MM.1S (cell line): ENCODE measurements around the gene OR8B12.
"Not testable (repeated sequence)": the region's sequence is repeated elsewhere in the genome, so short reads cannot be mapped to it uniquely, and the experiment has no call there.

Experiments
- DNase-seq: peaks from one replicate; pipeline ENCODE4 v3.0.0-alpha.2; 2015
- H2AFZ ChIP-seq: fragments of 300-600 bp; sonication (generic); 2 replicates; pipeline ENCODE4 v1.6.0; 2016; ENCODE audit warnings: antibody characterized with exemption, low read length
- H3F3A ChIP-seq: fragments of 300-600 bp; sonication (generic); 2 replicates; pipeline ENCODE4 v1.6.1; 2016; ENCODE audit warnings: mild to moderate bottlenecking, antibody characterized with exemption, low read length, moderate library complexity, mixed read lengths; ENCODE audit not compliant: insufficient read depth
- H3K27ac ChIP-seq: fragments of 300-600 bp; sonication (generic); 2 replicates; pipeline ENCODE4 v1.5.1; 2016; ENCODE audit warnings: mild to moderate bottlenecking, low read length
- H3K27me3 ChIP-seq: fragments of 300-600 bp; sonication (generic); replicated peaks from 2 replicates; pipeline ENCODE4 v1.6.0; 2016; ENCODE audit warnings: low read length; ENCODE audit not compliant: insufficient read depth
- H3K36me3 ChIP-seq: fragments of 300-600 bp; sonication (generic); replicated peaks from 2 replicates; pipeline ENCODE4 v1.6.1; 2016; ENCODE audit warnings: mild to moderate bottlenecking, low read length, mixed read lengths; ENCODE audit not compliant: insufficient read depth
- H3K4me1 ChIP-seq: fragments of 300-600 bp; sonication (generic); 2 replicates; pipeline ENCODE4 v1.6.1; 2016; ENCODE audit warnings: low read length, mixed read lengths
- H3K4me2 ChIP-seq: fragments of 300-600 bp; sonication (generic); 2 replicates; pipeline ENCODE4 v1.6.0; 2016; ENCODE audit warnings: low read depth, low read length
- H3K4me3 ChIP-seq: fragments of 300-600 bp; sonication (generic); 2 replicates; pipeline ENCODE4 v1.5.1; 2016; ENCODE audit warnings: low read length, mixed read lengths
- H3K79me2 ChIP-seq: fragments of 300-600 bp; sonication (generic); 2 replicates; pipeline ENCODE4 v1.6.1; 2016; ENCODE audit warnings: mixed run types, low read length, mixed read lengths
- H3K9ac ChIP-seq: fragments of 300-600 bp; sonication (generic); 2 replicates; pipeline ENCODE4 v1.6.1; 2016; ENCODE audit warnings: low read length, mixed read lengths
- H3K9me2 ChIP-seq: fragments of 300-600 bp; sonication (generic); replicated peaks from 2 replicates; pipeline ENCODE4 v1.6.1; 2016; ENCODE audit warnings: mild to moderate bottlenecking, low read length, mixed read lengths; ENCODE audit not compliant: insufficient read depth
- H3K9me3 ChIP-seq: fragments of 300-600 bp; sonication (generic); replicated peaks from 2 replicates; pipeline ENCODE4 v1.6.1; 2016; ENCODE audit warnings: mild to moderate bottlenecking, low read length, mixed read lengths; ENCODE audit not compliant: insufficient read depth
- H4K20me1 ChIP-seq: fragments of 300-600 bp; sonication (generic); 2 replicates; pipeline ENCODE4 v1.6.1; 2016; ENCODE audit warnings: mild to moderate bottlenecking, low read length, moderate library complexity, mixed read lengths; ENCODE audit not compliant: insufficient read depth
- CTCF ChIP-seq: fragments of 300-600 bp; sonication (generic); IDR thresholded peaks from 2 replicates; pipeline ENCODE4 v1.5.1; 2016; ENCODE audit warnings: antibody characterized with exemption, low read length, mixed read lengths
- EZH2 ChIP-seq: fragments of 300-600 bp; sonication (generic); optimal IDR thresholded peaks from 2 replicates; pipeline ENCODE3; 2017; ENCODE audit warnings: low read depth, mild to moderate bottlenecking, antibody characterized with exemption, low read length, mixed read lengths
- EZH2phosphoT487 ChIP-seq: fragments of 300-600 bp; sonication (generic); IDR thresholded peaks from 2 replicates; pipeline ENCODE4 v1.6.1; 2018; ENCODE audit warnings: antibody characterized with exemption, low read length

OR8B12 gene

DNA sequence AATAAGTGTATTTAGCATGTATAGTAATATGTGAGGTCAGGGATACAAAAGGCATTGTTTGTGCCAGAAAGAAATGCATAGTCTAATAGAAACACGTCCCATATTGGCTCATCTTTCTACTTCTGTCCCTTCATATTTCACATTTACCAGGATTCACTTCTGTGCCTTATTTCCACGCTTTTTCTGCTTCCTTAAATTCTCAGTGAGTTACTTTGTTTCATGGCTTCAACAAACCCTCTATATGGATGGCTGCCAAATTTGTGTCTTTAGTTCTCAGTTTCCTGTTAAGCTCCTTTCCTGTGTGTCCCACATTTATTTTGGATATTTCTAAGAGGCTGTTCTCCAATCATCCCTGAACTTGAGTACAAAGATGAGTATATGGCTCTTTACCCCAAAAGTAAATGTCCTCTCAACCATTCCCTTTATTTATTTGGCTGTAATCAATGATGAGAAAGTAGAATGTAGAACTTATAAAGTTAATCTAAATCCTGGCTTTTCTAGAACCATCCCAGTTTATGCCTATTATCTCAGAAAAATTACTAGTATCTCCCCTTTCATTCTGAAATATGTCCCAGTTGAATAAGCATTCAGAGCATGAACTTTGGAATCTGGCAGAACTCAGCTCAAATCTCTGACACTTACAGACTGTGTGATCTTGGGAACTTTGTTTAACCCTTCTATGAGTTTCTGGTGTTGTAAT is 23.5 kb downstream of the OR8B12 start:
- Histone ChIP-seq H3K4me1 (no peaks in the 10 kb centered on the region), H3F3A (no peaks in the 10 kb centered on the region), H3K27ac (no peak overlapping the region), H3K36me3 (no peaks in the 10 kb centered on the region), H3K9ac (no peak overlapping the region), H4K20me1 (no peaks in the 10 kb centered on the region), H3K9me3 (no peaks in the 10 kb centered on the region), H3K79me2 (no peaks in the 10 kb centered on the region), H3K4me3 (no peak overlapping the region), H3K4me2 (no peak overlapping the region), H2AFZ (no peak overlapping the region), H3K9me2 (no peaks in the 10 kb centered on the region), H3K27me3 (no peaks in the 10 kb centered on the region)
- no peak for DNase-seq
- no peak for TF ChIP-seq EZH2phosphoT487
- no peak for TF ChIP-seq EZH2
- TF ChIP-seq CTCF: no peak

DNA sequence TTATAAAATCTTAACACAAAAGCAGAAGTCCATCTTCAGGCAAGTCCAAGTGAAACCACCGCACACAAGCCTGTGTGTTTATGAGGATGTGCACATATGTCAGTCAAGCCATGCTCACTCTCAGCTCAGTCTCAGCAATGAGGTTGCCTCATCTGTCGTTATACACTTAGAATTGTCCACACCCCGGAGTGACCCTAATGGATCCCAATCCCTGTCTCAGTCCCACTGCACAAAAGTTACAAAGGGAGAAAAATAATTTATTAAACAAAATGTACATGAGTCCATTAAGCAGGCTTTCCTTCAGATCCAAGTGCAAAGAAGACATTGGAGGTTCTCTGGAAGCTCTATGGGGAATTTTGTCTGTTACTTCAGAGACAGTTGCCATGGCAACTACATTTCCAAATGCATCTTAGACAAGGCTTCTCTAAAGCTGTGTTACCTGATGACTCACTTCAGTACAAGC is 24.4 kb downstream of the OR8B12 start:
- H3K27me3 ChIP-seq: no peaks in the 10 kb centered on the region
- no peak for DNase-seq
- H2AFZ ChIP-seq: no peak overlapping the region
- no peaks in the 10 kb centered on the region for H4K20me1 ChIP-seq
- no peak for TF ChIP-seq EZH2
- TF ChIP-seq EZH2phosphoT487: no peak
- no peak for TF ChIP-seq CTCF
- H3F3A ChIP-seq: no peaks in the 10 kb centered on the region
- H3K9ac ChIP-seq: no peak overlapping the region
- no peaks in the 10 kb centered on the region for H3K79me2 ChIP-seq
- no peaks in the 10 kb centered on the region for H3K9me3 ChIP-seq
- no peak overlapping the region for H3K27ac ChIP-seq
- H3K4me2 ChIP-seq: no peak overlapping the region
- H3K4me3 ChIP-seq: no peak overlapping the region
- H3K9me2 ChIP-seq: no peaks in the 10 kb centered on the region
- no peaks in the 10 kb centered on the region for H3K4me1 ChIP-seq
- no peaks in the 10 kb centered on the region for H3K36me3 ChIP-seq

DNA sequence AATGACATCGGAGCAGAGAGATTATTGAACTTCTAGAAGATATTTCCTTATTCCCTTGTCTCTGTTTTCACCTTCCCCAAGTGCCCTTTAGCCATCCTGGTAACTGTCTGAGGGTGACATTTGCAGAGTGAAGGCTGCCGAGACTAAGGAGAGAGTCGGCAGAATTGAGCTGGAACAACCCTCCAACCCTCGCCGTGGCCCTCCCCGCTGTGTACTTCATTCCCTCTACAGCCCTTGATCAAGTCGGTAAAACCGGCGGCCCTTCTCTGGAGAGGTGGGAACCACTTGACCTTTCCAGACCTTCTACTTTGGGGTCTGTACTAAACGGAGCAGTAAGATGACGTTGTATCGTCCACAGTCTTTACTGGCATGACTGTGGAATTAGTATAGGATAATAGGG is 26.1 kb downstream of the OR8B12 start:
- no peaks in the 10 kb centered on the region for H3K4me1 ChIP-seq

GRCh38 chr11:124514675-124515074 is 28.8 kb downstream of the OR8B12 start:
- not testable (repeated sequence) for H2AFZ ChIP-seq, H3K9me3 ChIP-seq, H3K9ac ChIP-seq

More for the DNA sequence above, 26.1 kb downstream of the OR8B12 start:
- Histone ChIP-seq H3K9ac (no peak overlapping the region), H3K9me2 (no peaks in the 10 kb centered on the region), H3F3A (no peaks in the 10 kb centered on the region), H3K36me3 (no peaks in the 10 kb centered on the region), H3K9me3 (no peaks in the 10 kb centered on the region), H3K4me2 (no peak overlapping the region), H3K4me3 (no peak overlapping the region), H3K27ac (no peak overlapping the region), H3K79me2 (no peaks in the 10 kb centered on the region), H4K20me1 (no peaks in the 10 kb centered on the region), H3K27me3 (no peaks in the 10 kb centered on the region), H2AFZ (no peak overlapping the region)
- TF ChIP-seq EZH2phosphoT487 (no peak), CTCF (no peak), EZH2 (no peak)
- DNase-seq: no peak

More at GRCh38 chr11:124514675-124515074, 28.8 kb downstream of the OR8B12 start:
- not testable (repeated sequence) for H3K79me2 ChIP-seq, H4K20me1 ChIP-seq, H3K27me3 ChIP-seq, H3K4me3 ChIP-seq, H3K36me3 ChIP-seq, H3K9me2 ChIP-seq, H3K27ac ChIP-seq, DNase-seq, H3K4me1 ChIP-seq, H3F3A ChIP-seq, H3K4me2 ChIP-seq
